Neural progenitor cell (in vitro differentiated cells): ENCODE data around the gene RMI2. TPM values are rescaled to one million over a fixed set of nuclear protein-coding genes. Genes with fewer than 3 reads are reported as not detected.

Experiments
- DNase-seq: peaks from one replicate; pipeline ENCODE4 v3.0.0-alpha.2; 2016; ENCODE audit warnings: low spot score
- H2AFZ ChIP-seq: fragments of 200-600 bp; sonication (generic); replicated peaks from 2 replicates; pipeline ENCODE4 v1.6.1; 2016; ENCODE audit warnings: antibody characterized with exemption
- H3F3A ChIP-seq: fragments of 200-600 bp; sonication (generic); 2 replicates; pipeline ENCODE4 v1.6.1; 2016; ENCODE audit warnings: antibody characterized with exemption, low read depth
- H3K27ac ChIP-seq: fragments of 200-600 bp; sonication (generic); 2 replicates; pipeline ENCODE4 v1.5.1; 2016; ENCODE audit warnings: mild to moderate bottlenecking
- H3K27me3 ChIP-seq: fragments of 200-600 bp; sonication (generic); 2 replicates; pipeline ENCODE4 v1.6.1; 2016; ENCODE audit warnings: mild to moderate bottlenecking, moderate library complexity
- H3K36me3 ChIP-seq: fragments of 200-600 bp; sonication (generic); 2 replicates; pipeline ENCODE4 v1.5.1; 2016
- H3K4me1 ChIP-seq: fragments of 200-600 bp; sonication (generic); 2 replicates; pipeline ENCODE4 v1.6.1; 2016; ENCODE audit warnings: mixed run types
- H3K4me2 ChIP-seq: fragments of 200-600 bp; sonication (generic); 2 replicates; pipeline ENCODE4 v1.6.1; 2016
- H3K4me3 ChIP-seq: fragments of 200-600 bp; sonication (generic); 2 replicates; pipeline ENCODE4 v1.5.1; 2016
- H3K79me2 ChIP-seq: fragments of 200-600 bp; sonication (generic); 2 replicates; pipeline ENCODE4 v1.6.1; 2016; ENCODE audit warnings: low read depth
- H3K9ac ChIP-seq: fragments of 200-600 bp; sonication (generic); 2 replicates; pipeline ENCODE4 v1.6.1; 2016
- H3K9me3 ChIP-seq: fragments of 200-600 bp; sonication (generic); 2 replicates; pipeline ENCODE4 v1.5.1; 2016; ENCODE audit warnings: low read depth
- H4K20me1 ChIP-seq: fragments of 200-600 bp; sonication (generic); 2 replicates; pipeline ENCODE4 v1.6.1; 2016; ENCODE audit warnings: low read depth
- H3K27ac Mint-ChIP-seq: 3 replicates; pipeline ENCODE4 v1.8.0; 2021; ENCODE audit warnings: mixed read lengths
- H3K27me3 Mint-ChIP-seq: 2 replicates; pipeline ENCODE4 v1.8.0; 2022; ENCODE audit warnings: low read depth, mild to moderate bottlenecking, inconsistent platforms, moderate library complexity, mixed read lengths; ENCODE audit not compliant: insufficient read depth
- H3K36me3 Mint-ChIP-seq: 3 replicates; pipeline ENCODE4 v1.8.0; 2021; ENCODE audit warnings: mixed read lengths
- H3K4me1 Mint-ChIP-seq: 3 replicates; pipeline ENCODE4 v1.8.0; 2021; ENCODE audit warnings: mixed read lengths
- H3K4me3 Mint-ChIP-seq: 3 replicates; pipeline ENCODE4 v1.8.0; 2021; ENCODE audit warnings: mild to moderate bottlenecking, moderate library complexity, mixed read lengths
- H3K9me3 Mint-ChIP-seq: 3 replicates; pipeline ENCODE4 v1.8.0; 2020; ENCODE audit warnings: mixed read lengths
- EZH2 ChIP-seq: fragments of 200-600 bp; sonication (generic); IDR thresholded peaks from 2 replicates; pipeline ENCODE4 v1.6.1; 2017; ENCODE audit warnings: antibody characterized with exemption, mild to moderate bottlenecking, moderate library complexity
- EZH2phosphoT487 ChIP-seq: fragments of 200-600 bp; sonication (generic); IDR thresholded peaks from 2 replicates; pipeline ENCODE4 v1.6.1; 2017; ENCODE audit warnings: antibody characterized with exemption
- total RNA-seq: library from RNA; depleted of rRNA; stranded (reverse); fragments of >200 nt; gene quantifications from 2 replicates; pipeline ENCODE4 v1.2.3, GENCODE V29; 2015; ENCODE audit warnings: low replicate concordance
- TF ChIP-seq, protein P1 (sequence below): fragments of 200-600 bp; sonication (generic); IDR thresholded peaks from 2 replicates; pipeline ENCODE4 v1.5.1; 2017; ENCODE audit warnings: antibody characterized with exemption, mild to moderate bottlenecking

Gene RMI2
- total RNA-seq, 1 donor from 2014 or later, result 68.6 TPM

- Mint-ChIP-seq H3K27me3 (peaks cover 10% of the 10 kb centered on the region), H3K36me3 (no peaks in the 10 kb centered on the region), H3K9me3 (no peaks in the 10 kb centered on the region), H3K27ac (no peak overlapping the region), H3K4me1 (peaks cover 28% of the 10 kb centered on the region), H3K4me3 (no peak overlapping the region)
- peaks cover 8% of the 10 kb centered on the region for H3K4me1 ChIP-seq
- no peaks in the 10 kb centered on the region for H3K79me2 ChIP-seq
- no peak overlapping the region for H3K9ac ChIP-seq
- H3K4me2 ChIP-seq, result no peak overlapping the region
- no peaks in the 10 kb centered on the region for H3K9me3 ChIP-seq
- peaks cover 8% of the 10 kb centered on the region for H3F3A ChIP-seq
- H4K20me1 ChIP-seq, result no peaks in the 10 kb centered on the region
- no peak overlapping the region for H2AFZ ChIP-seq
- peaks cover 11% of the 10 kb centered on the region for H3K27me3 ChIP-seq
- no peak overlapping the region for H3K4me3 ChIP-seq
- H3K36me3 ChIP-seq, result no peaks in the 10 kb centered on the region
- TF ChIP-seq, protein P1, sequence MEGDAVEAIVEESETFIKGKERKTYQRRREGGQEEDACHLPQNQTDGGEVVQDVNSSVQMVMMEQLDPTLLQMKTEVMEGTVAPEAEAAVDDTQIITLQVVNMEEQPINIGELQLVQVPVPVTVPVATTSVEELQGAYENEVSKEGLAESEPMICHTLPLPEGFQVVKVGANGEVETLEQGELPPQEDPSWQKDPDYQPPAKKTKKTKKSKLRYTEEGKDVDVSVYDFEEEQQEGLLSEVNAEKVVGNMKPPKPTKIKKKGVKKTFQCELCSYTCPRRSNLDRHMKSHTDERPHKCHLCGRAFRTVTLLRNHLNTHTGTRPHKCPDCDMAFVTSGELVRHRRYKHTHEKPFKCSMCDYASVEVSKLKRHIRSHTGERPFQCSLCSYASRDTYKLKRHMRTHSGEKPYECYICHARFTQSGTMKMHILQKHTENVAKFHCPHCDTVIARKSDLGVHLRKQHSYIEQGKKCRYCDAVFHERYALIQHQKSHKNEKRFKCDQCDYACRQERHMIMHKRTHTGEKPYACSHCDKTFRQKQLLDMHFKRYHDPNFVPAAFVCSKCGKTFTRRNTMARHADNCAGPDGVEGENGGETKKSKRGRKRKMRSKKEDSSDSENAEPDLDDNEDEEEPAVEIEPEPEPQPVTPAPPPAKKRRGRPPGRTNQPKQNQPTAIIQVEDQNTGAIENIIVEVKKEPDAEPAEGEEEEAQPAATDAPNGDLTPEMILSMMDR, result no peak
- DNase-seq, result no peak
- no peak overlapping the region for H3K27ac ChIP-seq
Measured at GRCh38 chr16:11309895-11310633, 35.2 kb upstream of the RMI2 start.

DNA sequence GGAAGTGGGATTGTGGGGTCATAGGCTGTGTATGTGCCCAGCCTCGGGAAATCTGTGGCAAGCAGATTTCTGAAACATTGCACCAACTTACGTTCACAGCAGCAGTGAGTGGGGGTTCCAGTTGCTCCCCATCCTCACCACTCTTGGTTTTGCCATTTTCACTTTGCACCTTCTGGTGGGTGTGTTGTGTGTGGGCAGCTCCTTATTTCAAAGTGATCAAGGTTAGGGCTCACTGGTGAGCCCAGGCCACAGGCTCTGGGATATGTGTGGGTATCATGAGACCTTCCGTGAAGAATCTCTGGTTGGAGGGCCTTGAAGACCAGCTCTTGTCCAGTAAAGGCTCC, 34.7 kb upstream of the RMI2 start:
- no peak overlapping the region for H3K27ac ChIP-seq
- H3K79me2 ChIP-seq, result no peaks in the 10 kb centered on the region
- no peak for TF ChIP-seq EZH2phosphoT487
- TF ChIP-seq, protein P1, result no peak
- TF ChIP-seq EZH2, result no peak
- no peak overlapping the region for H3K4me3 ChIP-seq
- no peaks in the 10 kb centered on the region for H3K9me3 ChIP-seq
- no peak overlapping the region for H3K4me2 ChIP-seq
- DNase-seq, result no peak
- Mint-ChIP-seq H3K9me3 (no peaks in the 10 kb centered on the region), H3K27me3 (peaks cover 10% of the 10 kb centered on the region), H3K4me1 (peaks cover 28% of the 10 kb centered on the region), H3K36me3 (no peaks in the 10 kb centered on the region), H3K4me3 (no peak overlapping the region), H3K27ac (no peak overlapping the region)
- H3K9ac ChIP-seq, result no peak overlapping the region
- no peak overlapping the region for H2AFZ ChIP-seq
- H3K4me1 ChIP-seq, result peaks cover 14% of the 10 kb centered on the region
- H4K20me1 ChIP-seq, result no peaks in the 10 kb centered on the region
- H3F3A ChIP-seq, result peaks cover 14% of the 10 kb centered on the region
- peaks cover 14% of the 10 kb centered on the region for H3K27me3 ChIP-seq
- H3K36me3 ChIP-seq, result no peaks in the 10 kb centered on the region

GRCh38 chr16:11310997-11311561, 34.2 kb upstream of the RMI2 start:
- Histone ChIP-seq H3K4me1 (peaks cover 19% of the 10 kb centered on the region), H3K9me3 (no peaks in the 10 kb centered on the region), H2AFZ (no peak overlapping the region), H3K4me3 (no peak overlapping the region), H4K20me1 (no peaks in the 10 kb centered on the region), H3K79me2 (no peaks in the 10 kb centered on the region), H3F3A (peaks cover 18% of the 10 kb centered on the region), H3K9ac (no peak overlapping the region), H3K36me3 (no peaks in the 10 kb centered on the region), H3K27me3 (peaks cover 18% of the 10 kb centered on the region), H3K27ac (no peak overlapping the region), H3K4me2 (no peak overlapping the region)
- Mint-ChIP-seq H3K27me3 (peaks cover 10% of the 10 kb centered on the region), H3K9me3 (no peaks in the 10 kb centered on the region), H3K4me3 (no peak overlapping the region), H3K36me3 (no peaks in the 10 kb centered on the region), H3K27ac (peak overlapping the region; percentile 42), H3K4me1 (peaks cover 30% of the 10 kb centered on the region)
- TF ChIP-seq EZH2phosphoT487 (no peak), EZH2 (no peak)
- TF ChIP-seq, protein P1, result no peak
- DNase-seq, result no peak
